Hematopoietic multipotent progenitor cell (in vitro differentiated cells): ENCODE data around the gene TMEM184C. TPM values are rescaled to one million over a fixed set of nuclear protein-coding genes. Genes with fewer than 3 reads are reported as not detected.

Experiments used
- DNase-seq, 3 donors: peaks; one replicate each; pipeline ENCODE4 v3.0.0-alpha.2; 2011 to 2015; ENCODE audit warnings: low read depth in 2 of 3, low spot score in 2 of 3
- total RNA-seq: library from RNA; depleted of rRNA; stranded (reverse); fragments of >200 nt; gene quantifications from one replicate; pipeline ENCODE4 v1.2.3, GENCODE V29; 2012

The TMEM184C gene
- total RNA-seq = 25.9 TPM

DNA sequence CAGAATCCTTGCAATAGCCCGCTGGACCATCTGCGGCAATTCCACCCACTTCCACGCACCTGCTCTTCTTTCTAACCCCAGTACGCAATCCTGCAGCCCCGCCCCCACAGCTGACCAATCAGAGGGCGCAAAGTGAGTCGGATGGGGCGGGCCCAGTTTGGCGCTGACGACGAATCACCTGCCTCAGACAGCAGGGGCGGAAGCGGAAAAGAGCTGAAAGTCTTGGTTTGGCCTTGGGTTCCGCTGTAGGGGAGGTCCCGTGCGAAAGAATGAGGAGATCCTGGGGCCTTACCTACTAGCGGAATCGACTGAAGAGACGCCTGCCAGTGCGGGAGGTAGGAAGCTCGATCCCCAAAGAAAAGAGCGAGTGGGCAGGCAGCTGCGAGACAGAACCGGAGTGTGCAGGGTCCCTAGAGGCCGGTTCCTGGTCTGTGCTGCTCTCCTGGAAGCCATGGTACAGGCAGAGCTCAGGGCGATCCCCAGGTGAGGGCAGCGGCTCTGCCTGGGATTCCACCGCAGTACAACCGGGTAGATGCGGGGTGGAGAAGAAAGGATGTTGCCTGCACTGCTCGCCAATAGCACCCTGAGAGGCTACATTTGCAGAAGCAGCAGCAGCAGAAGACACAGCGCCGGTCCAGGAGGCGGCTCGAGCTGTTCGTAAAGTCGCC is at the start of gene TMEM184C:
Gene TMEM184C, plus strand, starts transcription at position 225 of the 668 bp plus-strand sequence. CDS start 560 bp downstream, outside the sequence.
- DNase-seq = peak; percentile 95 to 99 (median 96)

DNA sequence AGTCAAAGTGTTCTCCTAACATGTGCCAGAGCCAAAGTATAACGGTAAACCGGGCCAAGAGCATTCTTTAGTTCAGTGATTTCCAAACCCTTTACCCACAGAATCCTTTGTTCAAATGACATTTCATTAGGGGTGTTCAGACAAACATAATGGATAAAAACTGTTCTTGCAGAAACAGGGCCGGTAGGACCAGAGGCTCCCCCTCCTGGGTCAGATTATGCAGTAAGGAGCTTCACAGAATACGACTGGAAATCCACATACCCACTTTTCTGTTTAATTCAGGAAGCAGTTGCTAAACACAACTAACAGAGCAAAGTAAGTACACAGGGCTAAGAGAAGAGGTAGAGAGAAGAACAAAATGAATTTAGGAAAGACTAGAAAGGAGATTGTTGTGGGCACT is 46.6 kb upstream of the TMEM184C start:
- DNase-seq = no peak

- DNase-seq = no peak
These were observed 46.0 kb upstream of the TMEM184C start for GRCh38 chr4:147571036-147571770.

DNA sequence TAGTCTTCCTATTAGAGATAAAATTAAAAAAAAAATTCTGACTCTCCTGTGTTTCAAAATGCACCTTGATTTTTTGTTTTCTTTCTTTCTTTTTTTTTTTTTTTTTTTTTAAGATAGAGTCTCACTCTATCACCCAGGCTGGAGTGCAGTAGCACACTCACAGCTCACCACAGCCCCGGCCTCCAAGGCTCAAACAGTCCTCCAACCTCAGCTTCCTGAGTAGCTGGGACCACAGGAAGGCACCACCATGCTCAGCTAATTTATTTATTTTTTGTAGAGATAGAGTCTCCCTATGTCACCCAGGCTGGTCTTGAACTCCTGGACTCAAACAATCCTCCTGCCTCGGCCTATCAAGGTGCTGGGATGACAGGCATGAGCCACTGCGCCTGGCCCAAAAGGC is 41.1 kb upstream of the TMEM184C start:
- DNase-seq = peak in 1 of 3 donors; percentile 17

- no peak for DNase-seq
These were observed 39.1 kb upstream of the TMEM184C start for GRCh38 chr4:147578051-147578476.

- DNase-seq = no peak
These were observed 38.6 kb upstream of the TMEM184C start for GRCh38 chr4:147578593-147578992.

GRCh38 chr4:147580396-147580795 is 36.8 kb upstream of the TMEM184C start:
- no peak for DNase-seq

GRCh38 chr4:147581606-147582350 is 35.4 kb upstream of the TMEM184C start:
- no peak for DNase-seq

- no peak for DNase-seq
These were observed 34.7 kb upstream of the TMEM184C start for GRCh38 chr4:147582386-147583060.

DNA sequence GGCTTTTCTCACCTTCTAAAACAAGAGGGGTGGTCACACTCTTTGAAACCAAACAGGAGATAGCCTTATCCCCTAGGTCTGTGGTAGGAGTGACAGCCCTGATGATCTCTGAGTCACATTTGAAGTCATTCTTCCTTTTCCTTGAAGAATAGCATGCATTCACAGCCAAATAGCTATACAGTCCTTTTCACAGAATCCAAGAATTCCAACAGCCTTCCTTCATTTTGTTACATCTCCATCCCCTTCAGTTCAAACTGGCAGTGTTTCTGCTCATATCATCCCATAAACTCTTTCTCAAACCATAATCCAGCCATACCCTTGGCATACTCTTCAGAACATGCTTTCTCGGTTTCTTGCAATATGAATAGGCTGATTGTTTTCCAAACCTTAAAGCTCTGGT is 33.3 kb upstream of the TMEM184C start:
- DNase-seq = no peak

DNA sequence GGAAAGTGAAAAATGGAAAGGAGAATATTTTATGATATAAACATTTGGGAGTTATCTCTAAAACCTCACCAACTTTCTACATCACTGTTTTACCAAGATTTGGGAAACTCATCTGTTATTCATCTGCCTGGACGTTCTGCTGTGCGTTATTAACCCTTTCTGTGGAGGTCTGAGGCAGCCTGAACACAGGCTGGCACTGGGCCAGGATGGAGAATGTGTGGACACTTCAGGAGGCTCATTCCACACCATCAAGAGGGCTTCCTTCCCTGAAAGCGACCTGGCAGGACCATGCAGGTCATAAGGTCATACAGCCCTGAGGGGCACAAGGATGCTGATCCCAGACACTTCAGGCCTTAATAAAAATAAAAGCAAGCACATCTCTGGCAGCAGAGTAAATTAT is 31.2 kb upstream of the TMEM184C start:
- no peak for DNase-seq

- DNase-seq = no peak
These were observed 30.6 kb upstream of the TMEM184C start for GRCh38 chr4:147586637-147587036.

- DNase-seq = no peak
These were observed 30.2 kb upstream of the TMEM184C start for GRCh38 chr4:147587041-147587440.

DNA sequence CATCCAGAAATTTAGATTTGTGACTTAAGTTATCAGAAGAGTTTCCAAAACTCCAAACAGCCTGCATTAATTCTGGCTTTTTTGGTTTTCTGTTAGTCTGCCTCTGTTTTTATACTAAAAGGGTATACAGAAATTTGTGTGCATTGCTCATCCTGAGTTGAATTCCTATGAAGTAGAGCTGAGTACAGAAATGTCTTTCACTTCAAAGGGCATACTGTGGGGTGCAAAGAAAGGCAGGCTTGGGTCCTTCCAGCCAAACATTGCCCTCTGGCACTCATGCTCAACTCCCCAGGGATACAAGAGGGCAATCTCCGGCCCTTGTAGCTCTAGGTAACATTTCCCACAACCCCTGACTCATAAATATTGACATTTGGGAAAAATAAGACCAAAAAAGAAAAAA is 27.6 kb upstream of the TMEM184C start:
- DNase-seq = no peak

GRCh38 chr4:147590249-147590920 is 26.8 kb upstream of the TMEM184C start:
- peak in 2 of 3 donors; percentile 41 to 73 for DNase-seq

DNA sequence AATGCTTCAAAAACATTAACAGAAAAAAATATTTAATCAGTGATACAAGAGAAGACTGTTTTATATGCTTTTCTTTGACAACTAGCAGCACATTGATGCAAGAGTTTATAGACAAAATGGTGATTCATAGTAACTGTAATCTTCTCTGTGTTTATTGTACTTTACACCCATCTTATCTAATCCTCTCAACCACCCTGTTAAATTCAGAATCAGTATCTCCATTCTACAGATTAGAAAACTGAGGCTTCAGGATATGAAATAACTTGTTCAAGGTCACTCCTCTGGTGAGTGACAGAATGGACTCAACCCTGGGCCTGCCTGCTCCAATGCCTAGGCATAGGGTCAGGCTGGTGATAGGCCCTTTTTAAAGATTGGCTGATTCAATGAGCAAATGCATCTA is 26.1 kb upstream of the TMEM184C start:
- no peak for DNase-seq

- no peak for DNase-seq
These were observed 23.1 kb upstream of the TMEM184C start for GRCh38 chr4:147594107-147594506.

- no peak for DNase-seq
These were observed 22.6 kb upstream of the TMEM184C start for GRCh38 chr4:147594578-147594977.

GRCh38 chr4:147596377-147596776 is 20.8 kb upstream of the TMEM184C start:
- peak in 2 of 3 donors; percentile 6 to 23 for DNase-seq

DNA sequence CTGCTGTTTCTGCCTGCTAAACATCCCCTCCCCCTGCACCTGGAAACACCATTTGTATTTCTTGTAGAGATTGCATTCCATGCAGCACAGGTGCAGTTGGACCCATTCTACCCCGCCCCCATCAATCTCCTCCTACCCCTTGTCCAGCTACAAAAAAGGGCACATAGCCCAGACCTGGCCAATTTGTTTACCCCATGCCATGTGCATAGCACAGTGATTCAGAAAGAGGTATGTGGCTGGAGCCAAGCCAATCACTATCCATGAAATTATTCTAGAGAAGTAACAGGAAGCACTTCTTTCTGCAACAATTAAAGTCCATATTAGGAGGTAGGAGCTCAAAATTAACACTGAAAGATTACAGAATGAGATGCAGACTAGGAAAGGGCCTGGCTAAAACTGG is 20.2 kb upstream of the TMEM184C start:
- no peak for DNase-seq
